OCI-LY7 (cell line): ENCODE measurements around the gene GPR35. TPM values are rescaled to one million over a fixed set of nuclear protein-coding genes. Genes with fewer than 3 reads are reported as not detected.

Experiments
- BruUV-seq: library from RNA; stranded (reverse); fragments of 400-500 nt; replicated peaks from 2 replicates; lab custom pipeline; 2021; lab: Mats Ljungman, UMichigan
- CTCF ChIA-PET: fragments of 300-600 bp; sonication (Branson Sonifier 250); formaldehyde crosslinking; loops from one replicate; lab custom pipeline; 2022; ENCODE audit warnings: antibody characterized with exemption; ENCODE audit not compliant: unreplicated experiment; lab: Charles Lee
- POLR2A ChIA-PET: fragments of 300-600 bp; sonication (Branson Sonifier 250); formaldehyde crosslinking; loops from one replicate; lab custom pipeline; 2022; ENCODE audit warnings: antibody characterized with exemption; lab: Charles Lee
- DNase-seq: peaks from one replicate; pipeline ENCODE4 v3.0.0-alpha.2; 2015; ENCODE audit warnings: low spot score
- H2AFZ ChIP-seq: fragments of 200-600 bp; sonication (generic), shearing (Covaris generic); 2 replicates; pipeline ENCODE4 v1.6.1; 2014; ENCODE audit warnings: mild to moderate bottlenecking, antibody characterized with exemption, low read length, moderate library complexity
- H3K27ac ChIP-seq: fragments of 200-600 bp; sonication (generic); 2 replicates; pipeline ENCODE4 v1.5.1; 2014; ENCODE audit warnings: mixed run types, low read depth, mild to moderate bottlenecking, moderate library complexity, low read length, inconsistent platforms; ENCODE audit not compliant: poor library complexity, severe bottlenecking
- H3K36me3 ChIP-seq: fragments of 200-600 bp; sonication (generic); 2 replicates; pipeline ENCODE4 v1.6.1; 2014; ENCODE audit warnings: mild to moderate bottlenecking, antibody characterized with exemption, low read length, moderate library complexity, mixed read lengths; ENCODE audit not compliant: insufficient read depth
- H3K4me1 ChIP-seq: fragments of 200-600 bp; sonication (generic); 2 replicates; pipeline ENCODE4 v1.5.1; 2014; ENCODE audit warnings: mild to moderate bottlenecking, low read length; ENCODE audit not compliant: insufficient read depth, poor library complexity, severe bottlenecking
- H3K4me2 ChIP-seq: fragments of 200-600 bp; sonication (generic); 2 replicates; pipeline ENCODE4 v1.6.1; 2014; ENCODE audit warnings: mild to moderate bottlenecking, low read length
- H3K4me3 ChIP-seq: fragments of 200-600 bp; sonication (generic); 2 replicates; pipeline ENCODE4 v1.5.1; 2014; ENCODE audit warnings: mild to moderate bottlenecking, low read depth, low read length; ENCODE audit not compliant: poor library complexity, severe bottlenecking
- H3K79me2 ChIP-seq: fragments of 200-600 bp; sonication (generic); 2 replicates; pipeline ENCODE4 v1.6.1; 2016; ENCODE audit warnings: low read depth, mild to moderate bottlenecking, low read length, moderate library complexity, mixed read lengths; ENCODE audit not compliant: insufficient read depth
- H3K9me2 ChIP-seq: fragments of 200-600 bp; sonication (generic); 2 replicates; pipeline ENCODE4 v1.6.1; 2016; ENCODE audit warnings: mild to moderate bottlenecking, low read length, mixed read lengths; ENCODE audit not compliant: insufficient read depth
- H3K9me3 ChIP-seq: fragments of 200-600 bp; sonication (generic); 2 replicates; pipeline ENCODE4 v1.6.1; 2014; ENCODE audit warnings: mild to moderate bottlenecking, mixed run types, low read length, mixed read lengths
- H4K20me1 ChIP-seq: fragments of 200-600 bp; sonication (generic); 2 replicates; pipeline ENCODE4 v1.6.1; 2014; ENCODE audit warnings: mild to moderate bottlenecking, antibody characterized with exemption, low read length, moderate library complexity, mixed read lengths; ENCODE audit not compliant: insufficient read depth
- EZH2phosphoT487 ChIP-seq: fragments of 200-600 bp; sonication (generic); IDR thresholded peaks from 2 replicates; pipeline ENCODE4 v1.6.1; 2018; ENCODE audit warnings: low read depth, borderline replicate concordance, mild to moderate bottlenecking, mixed run types, antibody characterized with exemption, low read length, moderate library complexity, mixed read lengths
- intact Hi-C: fragments of 100-400 bp; cut with micrococcal nuclease; formaldehyde crosslinking; loops from one replicate; pipeline ENCODE4 v1.10.0; 2022; ENCODE audit not compliant: unreplicated experiment
- total RNA-seq, 2 experiments: library from RNA; depleted of rRNA in 1 of 2; stranded (reverse); fragments of >200 nt in 1 of 2; shearing (Covaris generic) in 1 of 2; gene quantifications; 2 replicates each; pipeline ENCODE4 v1.2.3, GENCODE V29; 2014 to 2022
- TF ChIP-seq, protein P1 (sequence below): fragments of 200-600 bp; sonication (generic); conservative IDR thresholded peaks from 2 replicates; pipeline ENCODE4 v1.5.1; 2014; ENCODE audit warnings: mild to moderate bottlenecking, antibody characterized with exemption, low read length, moderate library complexity, mixed read lengths

The GPR35 gene
- total RNA-seq, 2 experiments from 2014 or later = 0.88 to 2.4 TPM

- DNase-seq = no peak
- Histone ChIP-seq H3K4me2 (no peak overlapping the region), H3K9me2 (no peaks in the 10 kb centered on the region), H3K4me3 (no peak overlapping the region), H4K20me1 (0 out of 2 replicates have a peak, but pooled peaks cover 4% of the 10 kb centered on the region), H2AFZ (no peak overlapping the region), H3K9me3 (no peaks in the 10 kb centered on the region), H3K79me2 (peaks cover 20% of the 10 kb centered on the region; the same call in 1 of the 2 replicates), H3K4me1 (peaks cover 30% of the 10 kb centered on the region), H3K36me3 (peaks cover 60% of the 10 kb centered on the region), H3K27ac (no peak overlapping the region)
- TF ChIP-seq, protein P1, sequence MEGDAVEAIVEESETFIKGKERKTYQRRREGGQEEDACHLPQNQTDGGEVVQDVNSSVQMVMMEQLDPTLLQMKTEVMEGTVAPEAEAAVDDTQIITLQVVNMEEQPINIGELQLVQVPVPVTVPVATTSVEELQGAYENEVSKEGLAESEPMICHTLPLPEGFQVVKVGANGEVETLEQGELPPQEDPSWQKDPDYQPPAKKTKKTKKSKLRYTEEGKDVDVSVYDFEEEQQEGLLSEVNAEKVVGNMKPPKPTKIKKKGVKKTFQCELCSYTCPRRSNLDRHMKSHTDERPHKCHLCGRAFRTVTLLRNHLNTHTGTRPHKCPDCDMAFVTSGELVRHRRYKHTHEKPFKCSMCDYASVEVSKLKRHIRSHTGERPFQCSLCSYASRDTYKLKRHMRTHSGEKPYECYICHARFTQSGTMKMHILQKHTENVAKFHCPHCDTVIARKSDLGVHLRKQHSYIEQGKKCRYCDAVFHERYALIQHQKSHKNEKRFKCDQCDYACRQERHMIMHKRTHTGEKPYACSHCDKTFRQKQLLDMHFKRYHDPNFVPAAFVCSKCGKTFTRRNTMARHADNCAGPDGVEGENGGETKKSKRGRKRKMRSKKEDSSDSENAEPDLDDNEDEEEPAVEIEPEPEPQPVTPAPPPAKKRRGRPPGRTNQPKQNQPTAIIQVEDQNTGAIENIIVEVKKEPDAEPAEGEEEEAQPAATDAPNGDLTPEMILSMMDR = no peak
- no peak for TF ChIP-seq EZH2phosphoT487
- CTCF ChIA-PET = no interaction called here
- intact Hi-C loops = no loop called here
- POLR2A ChIA-PET = interaction anchor here (1.1 kb wide), 1 partner anchor 9 kb away, joined by 4 read pairs; no protein-coding TSS in a partner anchor
- BruUV-seq = no TSS peak
These were observed 48.7 kb upstream of the GPR35 start for GRCh38 chr2:240576436-240577205.

- Histone ChIP-seq H4K20me1 (0 out of 2 replicates have a peak, but pooled peaks cover 4% of the 10 kb centered on the region), H2AFZ (no peak overlapping the region), H3K79me2 (peaks cover 29% of the 10 kb centered on the region), H3K36me3 (peaks cover 69% of the 10 kb centered on the region), H3K27ac (no peak overlapping the region), H3K4me2 (no peak overlapping the region), H3K4me3 (no peak overlapping the region), H3K9me2 (no peaks in the 10 kb centered on the region), H3K4me1 (peaks cover 38% of the 10 kb centered on the region), H3K9me3 (no peaks in the 10 kb centered on the region)
- intact Hi-C loops = no loop called here
- no peak for DNase-seq
- BruUV-seq = no TSS peak
- ChIA-PET CTCF (no interaction called here), POLR2A (interaction anchor here (1.2 kb wide), 1 partner anchor 9 kb away, joined by 3 read pairs; the partner anchor contains the start of gene CAPN10)
- no peak for TF ChIP-seq EZH2phosphoT487
These were observed 47.8 kb upstream of the GPR35 start for GRCh38 chr2:240577281-240578109.

DNA sequence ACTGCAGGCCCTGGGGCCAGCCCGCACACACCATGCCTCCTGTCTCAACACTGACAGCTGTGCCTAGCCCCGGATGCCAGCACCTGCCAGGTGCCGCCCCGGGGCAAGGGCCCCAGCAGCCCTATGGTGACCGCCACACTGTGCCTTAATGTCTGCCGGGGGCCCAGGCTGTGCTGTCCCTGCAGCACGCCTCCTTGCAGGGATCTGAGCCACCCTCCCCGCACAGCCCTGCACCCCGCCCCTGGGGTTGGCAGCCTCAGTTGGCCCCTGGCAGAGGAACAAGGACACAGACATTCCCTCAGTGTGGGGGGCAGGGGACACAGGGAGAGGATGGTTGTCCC, 47.2 kb upstream of the GPR35 start:
- Histone ChIP-seq H3K27ac (no peak overlapping the region), H2AFZ (no peak overlapping the region), H3K79me2 (peaks cover 35% of the 10 kb centered on the region), H3K9me3 (no peaks in the 10 kb centered on the region), H3K36me3 (peaks cover 75% of the 10 kb centered on the region), H3K4me1 (peaks cover 44% of the 10 kb centered on the region), H3K9me2 (no peaks in the 10 kb centered on the region), H3K4me2 (no peak overlapping the region), H3K4me3 (no peak overlapping the region), H4K20me1 (0 out of 2 replicates have a peak, but pooled peaks cover 4% of the 10 kb centered on the region)
- DNase-seq = no peak
- BruUV-seq = TSS peak; percentile 39
- POLR2A ChIA-PET = interaction anchor here (1.2 kb wide), 1 partner anchor 8 kb away, joined by 3 read pairs; the partner anchor contains the start of gene CAPN10
- CTCF ChIA-PET = no interaction called here
- TF ChIP-seq, protein P1 = no peak
- no peak for TF ChIP-seq EZH2phosphoT487
- intact Hi-C loops = no loop called here
